CD4-positive, CD25-positive, alpha-beta regulatory T cell (primary cell): ENCODE results near the gene SLC13A2. TPM values are rescaled to one million over a fixed set of nuclear protein-coding genes. Genes with fewer than 3 reads are reported as not detected.

ENCODE experiments used
- ATAC-seq, 2 donors: fragments of 150-1000 bp; cut with Tn5 transposase; one replicate each; pipeline ENCODE4 v1.10.0; 2021; ENCODE audit warnings: low read depth in 2 of 2, moderate number of reproducible peaks in 2 of 2, moderate library complexity in 1 of 2
- DNase-seq, 3 donors: peaks; one replicate each; pipeline versions ENCODE4 v3.0.0 to v3.0.0-alpha.2; 2012 to 2022; ENCODE audit warnings: mixed read lengths in 1 of 3
- H3K27ac ChIP-seq: one replicate; pipeline ENCODE4 v1.7.0; 2013; ENCODE audit warnings: mild to moderate bottlenecking, low read length; ENCODE audit not compliant: insufficient read depth, poor library complexity, severe bottlenecking
- H3K27me3 ChIP-seq: one replicate; pipeline ENCODE4 v1.7.0; 2013; ENCODE audit warnings: low read length; ENCODE audit not compliant: control insufficient read depth, insufficient read depth
- H3K36me3 ChIP-seq: one replicate; pipeline ENCODE4 v1.7.0; 2013; ENCODE audit warnings: mild to moderate bottlenecking, low read length, moderate library complexity; ENCODE audit not compliant: control insufficient read depth, insufficient read depth
- H3K4me1 ChIP-seq: 2 replicates; pipeline ENCODE4 v1.7.0; 2013; ENCODE audit warnings: mild to moderate bottlenecking, low read length; ENCODE audit not compliant: insufficient read depth, control insufficient read depth, poor library complexity, severe bottlenecking
- H3K4me3 ChIP-seq: one replicate; pipeline ENCODE4 v1.7.0; 2013; ENCODE audit warnings: low read depth, mild to moderate bottlenecking, low read length, moderate library complexity
- H3K9me3 ChIP-seq, 2 experiments: 1 replicate in 1 of 2; 2 replicates in 1 of 2; pipeline ENCODE4 v1.7.0; 2013; ENCODE audit warnings: low read length in 2 of 2, mild to moderate bottlenecking in 1 of 2, moderate library complexity in 1 of 2; ENCODE audit not compliant: control insufficient read depth in 2 of 2
- H3K27ac Mint-ChIP-seq, 3 donors: one replicate each; pipeline ENCODE4 v1.8.0; 2020 to 2022; ENCODE audit warnings: mild to moderate bottlenecking in 3 of 3, mixed read lengths in 3 of 3, moderate library complexity in 2 of 3
- H3K27me3 Mint-ChIP-seq: one replicate; pipeline ENCODE4 v1.8.0; 2022; ENCODE audit warnings: mild to moderate bottlenecking, mixed read lengths
- H3K36me3 Mint-ChIP-seq: one replicate; pipeline ENCODE4 v1.8.0; 2020; ENCODE audit warnings: mixed read lengths
- H3K4me1 Mint-ChIP-seq, 4 donors: one replicate each; pipeline ENCODE4 v1.8.0; 2020 to 2022; ENCODE audit warnings: mixed read lengths in 4 of 4, mild to moderate bottlenecking in 1 of 4
- H3K4me3 Mint-ChIP-seq, 4 donors: one replicate each; pipeline ENCODE4 v1.8.0; 2020 to 2022; ENCODE audit warnings: mild to moderate bottlenecking in 4 of 4, mixed read lengths in 4 of 4, moderate library complexity in 3 of 4
- H3K9me3 Mint-ChIP-seq, 7 donors: one replicate each; pipeline ENCODE4 v1.8.0; 2020 to 2022; ENCODE audit warnings: mixed read lengths in 7 of 7, mild to moderate bottlenecking in 3 of 7, moderate library complexity in 2 of 7
- polyA plus RNA-seq, 4 donors: library from polyadenylated mRNA; unstranded; fragments of 300-500 nt; fragmentation: Illumina TruSeq; gene quantifications; one replicate each; pipeline ENCODE4 v1.2.3, GENCODE V29; 2021
- total RNA-seq: library from RNA; stranded (reverse); gene quantifications from one replicate; pipeline ENCODE4 v1.2.3, GENCODE V29; 2022

Gene SLC13A2
- total and polyA plus RNA-seq, 5 donors from 2014 or later, result not detected

GRCh38 chr17:28499364-28499664 is 25.9 kb downstream of the SLC13A2 start:
- H3K4me3 ChIP-seq, result no peak overlapping the region
- ATAC-seq (no peak), DNase-seq (no peak)
- no peaks in the 10 kb centered on the region for H3K9me3 Mint-ChIP-seq
- H3K4me3 Mint-ChIP-seq, result no peak overlapping the region
- H3K4me1 ChIP-seq, result no peaks in the 10 kb centered on the region
- H3K27me3 Mint-ChIP-seq, result peaks cover 10% of the 10 kb centered on the region
- no peak overlapping the region for H3K27ac ChIP-seq
- H3K27ac Mint-ChIP-seq, result no peak overlapping the region
- no peaks in the 10 kb centered on the region for H3K9me3 ChIP-seq
- H3K4me1 Mint-ChIP-seq, result no peaks in the 10 kb centered on the region
- no peaks in the 10 kb centered on the region for H3K27me3 ChIP-seq
- H3K36me3 ChIP-seq, result no peaks in the 10 kb centered on the region
- H3K36me3 Mint-ChIP-seq, result no peaks in the 10 kb centered on the region

DNA sequence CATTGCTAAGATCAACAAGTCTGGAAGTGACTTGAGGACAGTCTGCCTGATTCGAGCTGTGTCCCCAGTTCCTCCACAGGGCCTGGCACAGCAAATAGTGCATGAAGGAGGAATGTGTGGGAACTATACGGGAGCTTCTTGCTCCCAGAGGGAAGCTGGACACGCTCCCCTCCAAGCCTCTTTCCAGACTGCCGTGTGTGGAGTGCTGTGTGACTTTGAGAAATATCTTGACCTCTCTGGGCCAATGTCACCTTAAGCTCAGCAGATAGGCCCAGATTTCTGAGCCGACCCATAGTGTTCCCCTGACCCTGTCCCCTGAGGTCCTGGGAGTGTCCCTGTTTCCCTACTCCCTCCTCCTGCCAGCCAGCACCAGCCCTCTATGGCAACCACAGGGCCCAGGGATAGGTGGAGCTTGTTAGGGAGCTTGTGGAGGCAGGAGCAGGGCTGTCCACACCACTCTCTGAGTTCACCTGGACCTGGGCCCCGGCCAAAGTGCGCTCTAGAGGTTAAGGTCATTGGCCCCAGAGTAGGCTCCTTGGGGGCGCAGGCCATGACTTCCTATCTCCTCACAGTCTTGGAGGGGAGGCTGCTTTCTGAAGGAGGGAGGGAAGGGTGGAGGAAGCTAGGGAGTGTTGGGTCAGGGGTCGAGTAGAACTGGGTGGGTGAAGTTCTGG is 26.4 kb downstream of the SLC13A2 start:
- Mint-ChIP-seq H3K4me1 (no peaks in the 10 kb centered on the region), H3K36me3 (no peaks in the 10 kb centered on the region), H3K27ac (no peak overlapping the region), H3K27me3 (peaks cover 13% of the 10 kb centered on the region), H3K9me3 (no peaks in the 10 kb centered on the region), H3K4me3 (no peak overlapping the region)
- ATAC-seq, result no peak
- Histone ChIP-seq H3K4me3 (no peak overlapping the region), H3K4me1 (no peaks in the 10 kb centered on the region), H3K9me3 (no peaks in the 10 kb centered on the region), H3K27ac (no peak overlapping the region), H3K27me3 (no peaks in the 10 kb centered on the region), H3K36me3 (no peaks in the 10 kb centered on the region)
- DNase-seq, result no peak

DNA sequence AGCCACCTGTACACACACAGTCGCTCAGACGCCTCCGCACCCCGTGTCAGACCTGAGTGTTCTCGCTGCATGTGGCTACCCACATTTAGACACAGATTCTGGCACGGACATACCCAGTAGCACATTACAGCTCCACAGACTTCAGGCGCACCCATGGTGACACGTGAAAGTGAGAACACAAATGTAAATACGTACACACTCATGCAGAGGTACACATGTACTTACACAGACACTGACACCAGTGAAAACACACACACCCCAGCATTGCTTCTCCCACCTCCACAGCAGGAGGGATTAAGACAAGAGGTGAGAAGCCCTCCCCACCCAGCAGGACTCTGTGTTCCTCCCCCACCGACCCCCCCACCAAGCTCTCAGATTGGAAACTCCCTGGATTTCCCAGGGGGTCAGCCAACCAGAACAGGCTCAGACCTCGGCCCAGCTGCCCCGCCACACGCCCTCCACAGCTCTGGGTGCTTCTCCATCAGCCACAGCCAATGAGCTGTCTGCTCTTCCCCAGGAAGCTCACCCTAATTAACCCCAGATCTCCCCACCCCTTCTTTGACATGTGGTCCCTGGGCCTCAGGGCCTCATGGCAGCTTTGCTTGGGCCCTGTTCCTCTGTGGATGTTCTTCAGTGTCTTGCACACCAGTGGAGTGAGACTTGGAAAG is 27.4 kb downstream of the SLC13A2 start:
- Mint-ChIP-seq H3K4me3 (peak overlapping the region in 1 of 4 donors; percentile 75), H3K27ac (no peak overlapping the region), H3K27me3 (peaks cover 13% of the 10 kb centered on the region), H3K9me3 (no peaks in the 10 kb centered on the region), H3K4me1 (no peaks in the 10 kb centered on the region), H3K36me3 (no peaks in the 10 kb centered on the region)
- Histone ChIP-seq H3K9me3 (no peaks in the 10 kb centered on the region), H3K4me3 (no peak overlapping the region), H3K27ac (no peak overlapping the region), H3K36me3 (no peaks in the 10 kb centered on the region), H3K4me1 (no peaks in the 10 kb centered on the region), H3K27me3 (no peaks in the 10 kb centered on the region)
- DNase-seq, result no peak
- no peak for ATAC-seq

GRCh38 chr17:28501421-28502284 is 28.2 kb downstream of the SLC13A2 start:
- Histone ChIP-seq H3K4me3 (no peak overlapping the region), H3K27ac (no peak overlapping the region), H3K4me1 (no peaks in the 10 kb centered on the region), H3K36me3 (no peaks in the 10 kb centered on the region), H3K27me3 (no peaks in the 10 kb centered on the region), H3K9me3 (no peaks in the 10 kb centered on the region)
- ATAC-seq (no peak), DNase-seq (no peak)
- Mint-ChIP-seq H3K36me3 (no peaks in the 10 kb centered on the region), H3K4me3 (peak overlapping the region in 1 of 4 donors; percentile 75), H3K27ac (no peak overlapping the region), H3K27me3 (peaks cover 13% of the 10 kb centered on the region), H3K4me1 (no peaks in the 10 kb centered on the region), H3K9me3 (no peaks in the 10 kb centered on the region)

DNA sequence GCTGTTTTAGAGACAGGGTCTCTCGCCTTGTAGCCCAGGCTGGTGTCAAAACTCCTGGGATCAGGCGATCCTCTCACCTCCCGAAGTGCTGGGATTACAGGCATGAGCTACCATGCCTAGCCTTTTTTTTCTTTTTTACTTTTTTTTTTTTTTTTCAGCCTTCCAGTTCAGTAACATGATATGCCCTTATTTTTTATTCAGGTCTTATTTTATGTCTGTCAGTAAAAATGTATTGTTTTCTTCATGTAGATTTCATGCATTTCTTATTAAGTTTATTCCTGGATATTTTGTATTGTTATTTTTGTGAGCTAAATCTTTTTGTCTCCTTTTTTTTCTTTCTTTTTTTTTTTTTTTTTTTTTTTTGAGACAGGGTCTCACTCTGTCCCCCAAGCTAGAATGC is 30.0 kb downstream of the SLC13A2 start:
- Histone ChIP-seq H3K27me3 (no peaks in the 10 kb centered on the region), H3K4me3 (no peak overlapping the region), H3K9me3 (no peaks in the 10 kb centered on the region), H3K4me1 (no peaks in the 10 kb centered on the region), H3K36me3 (no peaks in the 10 kb centered on the region), H3K27ac (no peak overlapping the region)
- H3K36me3 Mint-ChIP-seq, result no peaks in the 10 kb centered on the region
- H3K4me1 Mint-ChIP-seq, result no peaks in the 10 kb centered on the region
- no peak overlapping the region for H3K27ac Mint-ChIP-seq
- ATAC-seq (no peak), DNase-seq (no peak)
- H3K4me3 Mint-ChIP-seq, result no peak overlapping the region
- peaks cover 20% of the 10 kb centered on the region for H3K27me3 Mint-ChIP-seq
- no peaks in the 10 kb centered on the region for H3K9me3 Mint-ChIP-seq

DNA sequence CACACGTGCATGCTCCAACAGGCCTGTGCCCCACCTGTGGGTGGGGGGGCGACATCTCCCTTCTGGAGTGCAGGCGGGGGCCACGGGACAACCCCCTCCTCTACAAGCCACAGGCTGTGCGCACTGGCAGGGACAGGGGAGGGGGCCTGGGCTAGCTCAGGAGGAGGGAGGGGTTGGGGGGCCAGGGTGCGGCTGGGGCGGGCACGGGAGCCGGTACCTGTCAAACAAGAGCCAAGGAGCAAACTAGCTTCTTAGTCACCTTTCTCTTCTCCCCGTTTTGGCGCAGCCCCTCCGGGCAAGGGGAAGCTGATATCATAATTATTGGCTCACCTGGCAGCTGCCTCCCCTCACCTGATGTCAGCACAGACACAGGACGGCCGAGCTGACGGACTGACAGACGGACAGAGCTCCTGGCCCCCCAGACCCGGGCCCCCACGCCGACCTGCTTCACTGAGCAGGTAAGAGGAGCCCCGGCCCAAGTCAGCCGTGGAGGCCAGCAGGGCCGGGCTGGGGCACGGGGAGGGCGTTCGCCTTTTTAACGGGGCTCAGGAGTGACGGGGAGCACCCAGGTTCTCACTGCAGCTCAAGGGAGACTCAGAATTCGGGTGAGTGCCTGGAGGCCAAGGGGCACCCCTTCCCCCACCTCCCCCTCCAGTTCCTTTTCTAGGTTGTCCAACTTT is 32.7 kb downstream of the SLC13A2 start, which contains the start of gene FOXN1:
TSS of gene FOXN1 (plus strand) at position 363 of the 680 bp plus-strand sequence. CDS start 17,622 bp downstream, outside the sequence.
- Histone ChIP-seq H3K36me3 (no peaks in the 10 kb centered on the region), H3K4me3 (no peak within 1 kb of the TSS), H3K27ac (no peak within 1 kb of the TSS), H3K4me1 (no peaks in the 10 kb centered on the region), H3K27me3 (no peaks in the 10 kb centered on the region), H3K9me3 (no peaks in the 10 kb centered on the region)
- H3K27ac Mint-ChIP-seq, result peak within 1 kb of the TSS in 2 of 3 donors; percentile 63 to 81
- no peak within 1 kb of the TSS for H3K4me3 Mint-ChIP-seq
- H3K36me3 Mint-ChIP-seq, result no peaks in the 10 kb centered on the region
- DNase-seq (no peak), ATAC-seq (no peak)
- no peaks in the 10 kb centered on the region for H3K9me3 Mint-ChIP-seq
- H3K4me1 Mint-ChIP-seq, result no peaks in the 10 kb centered on the region
- H3K27me3 Mint-ChIP-seq, result peaks cover 28% of the 10 kb centered on the region

GRCh38 chr17:28506763-28507487 is 33.5 kb downstream of the SLC13A2 start:
- H3K27me3 ChIP-seq, result no peaks in the 10 kb centered on the region
- Mint-ChIP-seq H3K27ac (peak overlapping the region in 1 of 3 donors; percentile 63), H3K27me3 (peaks cover 36% of the 10 kb centered on the region), H3K9me3 (no peaks in the 10 kb centered on the region), H3K4me3 (no peak overlapping the region), H3K36me3 (no peaks in the 10 kb centered on the region), H3K4me1 (no peaks in the 10 kb centered on the region)
- no peaks in the 10 kb centered on the region for H3K36me3 ChIP-seq
- H3K4me1 ChIP-seq, result no peaks in the 10 kb centered on the region
- H3K4me3 ChIP-seq, result no peak overlapping the region
- no peaks in the 10 kb centered on the region for H3K9me3 ChIP-seq
- DNase-seq (no peak), ATAC-seq (no peak)
- H3K27ac ChIP-seq, result no peak overlapping the region
